H9 (cell line): Measurements from ENCODE around the gene RRBP1. TPM values are rescaled to one million over a fixed set of nuclear protein-coding genes. Genes with fewer than 3 reads are reported as not detected.

Source experiments
- DNase-seq: peaks from one replicate; pipeline ENCODE4 v3.0.0-alpha.2; 2017
- H2AFZ ChIP-seq: one replicate; pipeline ENCODE4 v1.6.1; 2013; ENCODE audit warnings: mild to moderate bottlenecking, low read length, control low read depth, moderate library complexity
- H2AK5ac ChIP-seq: 2 replicates; pipeline ENCODE4 v1.6.1; 2013; ENCODE audit warnings: low read length, control low read depth, mixed read lengths; ENCODE audit not compliant: insufficient read length
- H2BK120ac ChIP-seq: one replicate; pipeline ENCODE4 v1.6.1; 2013; ENCODE audit warnings: low read depth, mild to moderate bottlenecking, low read length, control low read depth, inconsistent platforms; ENCODE audit not compliant: poor library complexity, severe bottlenecking
- H2BK12ac ChIP-seq: 2 replicates; pipeline ENCODE4 v1.6.1; 2013; ENCODE audit warnings: low read length, control low read depth, mixed read lengths, low read depth; ENCODE audit not compliant: insufficient read length
- H2BK15ac ChIP-seq: 2 replicates; pipeline ENCODE4 v1.6.1; 2013; ENCODE audit warnings: low read depth, low read length, control low read depth
- H2BK20ac ChIP-seq: one replicate; pipeline ENCODE4 v1.6.1; 2013; ENCODE audit warnings: low read depth, mild to moderate bottlenecking, low read length, control low read depth, inconsistent platforms; ENCODE audit not compliant: poor library complexity, severe bottlenecking
- H2BK5ac ChIP-seq: 2 replicates; pipeline ENCODE4 v1.6.1; 2013; ENCODE audit warnings: low read length, control low read depth, mixed read lengths; ENCODE audit not compliant: insufficient read length
- H3K14ac ChIP-seq: 2 replicates; pipeline ENCODE4 v1.6.1; 2013; ENCODE audit warnings: low read length, control low read depth; ENCODE audit not compliant: insufficient read depth
- H3K18ac ChIP-seq: 2 replicates; pipeline ENCODE4 v1.6.1; 2013; ENCODE audit warnings: low read depth, mild to moderate bottlenecking, mixed read lengths, low read length, control low read depth; ENCODE audit not compliant: insufficient read length
- H3K23ac ChIP-seq: 2 replicates; pipeline ENCODE4 v1.6.1; 2013; ENCODE audit warnings: low read length, control low read depth, mixed read lengths, low read depth; ENCODE audit not compliant: insufficient read length
- H3K23me2 ChIP-seq: 2 replicates; pipeline ENCODE4 v1.6.1; 2013; ENCODE audit warnings: low read depth, mild to moderate bottlenecking, mixed read lengths, low read length, control low read depth; ENCODE audit not compliant: insufficient read length, poor library complexity, severe bottlenecking
- H3K27ac ChIP-seq: 2 replicates; pipeline ENCODE4 v1.5.1; 2013; ENCODE audit warnings: low read length, control low read depth, mixed read lengths, low read depth; ENCODE audit not compliant: insufficient read length
- H3K27me3 ChIP-seq: 2 replicates; pipeline ENCODE4 v1.6.1; 2013; ENCODE audit warnings: low read length, control low read depth, inconsistent platforms; ENCODE audit not compliant: insufficient read depth
- H3K4ac ChIP-seq: 2 replicates; pipeline ENCODE4 v1.6.1; 2013; ENCODE audit warnings: low read depth, mild to moderate bottlenecking, control low read depth, inconsistent platforms, low read length, moderate library complexity
- H3K4me1 ChIP-seq: 2 replicates; pipeline ENCODE4 v1.6.1; 2013; ENCODE audit warnings: low read length, control low read depth, inconsistent platforms; ENCODE audit not compliant: insufficient read depth
- H3K4me2 ChIP-seq: 2 replicates; pipeline ENCODE4 v1.6.1; 2013; ENCODE audit warnings: low read length, control low read depth, mixed read lengths; ENCODE audit not compliant: insufficient read length, insufficient read depth
- H3K56ac ChIP-seq: 2 replicates; pipeline ENCODE4 v1.6.1; 2013; ENCODE audit warnings: low read depth, mild to moderate bottlenecking, mixed read lengths, low read length, control low read depth; ENCODE audit not compliant: insufficient read length
- H3K79me1 ChIP-seq: 2 replicates; pipeline ENCODE4 v1.6.1; 2013; ENCODE audit warnings: low read depth, mild to moderate bottlenecking, moderate library complexity, low read length, control low read depth, inconsistent platforms; ENCODE audit not compliant: insufficient read depth, poor library complexity, severe bottlenecking
- H3K79me2 ChIP-seq: 2 replicates; pipeline ENCODE4 v1.6.1; 2013; ENCODE audit warnings: low read length, control low read depth, inconsistent platforms; ENCODE audit not compliant: insufficient read depth
- H3K9ac ChIP-seq: 2 replicates; pipeline ENCODE4 v1.6.1; 2013; ENCODE audit warnings: low read length, control low read depth, mixed read lengths; ENCODE audit not compliant: insufficient read length; ENCODE audit errors: extremely low read depth
- H3K9me3 ChIP-seq: one replicate; pipeline ENCODE4 v1.6.1; 2013; ENCODE audit warnings: low read depth, low read length, inconsistent platforms; ENCODE audit not compliant: control insufficient read depth
- H3T11ph ChIP-seq: one replicate; pipeline ENCODE4 v1.6.1; 2013; ENCODE audit warnings: mild to moderate bottlenecking, low read length, control low read depth, inconsistent platforms
- H4K20me1 ChIP-seq: one replicate; pipeline ENCODE4 v1.6.1; 2013; ENCODE audit not compliant: control insufficient read depth, insufficient read length, insufficient read depth
- H4K5ac ChIP-seq: 2 replicates; pipeline ENCODE4 v1.6.1; 2013; ENCODE audit warnings: low read depth, mild to moderate bottlenecking, mixed read lengths, low read length, control low read depth; ENCODE audit not compliant: insufficient read length
- H4K8ac ChIP-seq: replicated peaks from 2 replicates; pipeline ENCODE4 v1.6.1; 2013; ENCODE audit warnings: low read length, control low read depth, mixed read lengths, low read depth; ENCODE audit not compliant: insufficient read length
- H4K91ac ChIP-seq: 2 replicates; pipeline ENCODE4 v1.6.1; 2013; ENCODE audit warnings: low read depth, mild to moderate bottlenecking, moderate library complexity, mixed read lengths, low read length, control low read depth; ENCODE audit not compliant: insufficient read length
- H3K27ac Mint-ChIP-seq, 3 experiments: 2 replicates in 2 of 3; 3 replicates in 1 of 3; pipeline ENCODE4 v1.8.0; 2020 to 2021; ENCODE audit warnings: mixed read lengths in 3 of 3, mild to moderate bottlenecking in 1 of 3, moderate library complexity in 1 of 3
- H3K27me3 Mint-ChIP-seq: 2 replicates; pipeline ENCODE4 v1.8.0; 2021; ENCODE audit warnings: low read depth, mild to moderate bottlenecking, moderate library complexity, mixed read lengths
- H3K36me3 Mint-ChIP-seq, 3 experiments: 2 replicates in 2 of 3; 3 replicates in 1 of 3; pipeline ENCODE4 v1.8.0; 2020 to 2021; ENCODE audit warnings: low read depth in 3 of 3, mixed read lengths in 3 of 3; ENCODE audit not compliant: insufficient read depth in 1 of 3
- H3K4me1 Mint-ChIP-seq, 2 experiments: 2 replicates each; pipeline ENCODE4 v1.8.0; 2020; ENCODE audit warnings: mixed read lengths in 2 of 2
- H3K4me3 Mint-ChIP-seq, 2 experiments: 2 replicates in 1 of 2; 3 replicates in 1 of 2; pipeline ENCODE4 v1.8.0; 2020 to 2021; ENCODE audit warnings: mild to moderate bottlenecking in 2 of 2, mixed read lengths in 2 of 2, moderate library complexity in 1 of 2
- H3K9me3 Mint-ChIP-seq, 2 experiments: 2 replicates in 1 of 2; 3 replicates in 1 of 2; pipeline ENCODE4 v1.8.0; 2020; ENCODE audit warnings: mild to moderate bottlenecking in 2 of 2, mixed read lengths in 2 of 2, moderate library complexity in 1 of 2
- CTCF ChIP-seq: fragments of 200-600 bp; sonication (generic); conservative IDR thresholded peaks from 3 replicates; pipeline ENCODE4 v1.8.0; 2021; ENCODE audit warnings: antibody characterized with exemption, mild to moderate bottlenecking
- WGBS: extraction: QIAGEN DNeasy Blood & Tissue Kit; methylation state at CpG from one replicate; pipeline ENCODE4 v1.1.7; 2013; ENCODE audit warnings: missing lambda C conversion rate, low lambda C conversion rate, mixed read lengths; ENCODE audit not compliant: insufficient read length; ENCODE audit errors: extremely low coverage; 5-methylcytosine and 5-hydroxymethylcytosine counted together
- total RNA-seq: library from RNA; stranded (reverse); gene quantifications from 2 replicates; pipeline ENCODE4 v1.2.1, GENCODE V29; 2021

The RRBP1 gene
- total RNA-seq, 1 experiment from 2014 or later, result 97.8 TPM

GRCh38 chr20:17651129-17651759, 30.8 kb downstream of the RRBP1 start:
- Mint-ChIP-seq H3K27me3 (no peaks in the 10 kb centered on the region), H3K27ac (peak overlapping the region; percentile 15 to 90 (median 15); a peak in 4 of 7 replicates), H3K4me1 (peaks cover 49 to 58% of the 10 kb centered on the region in 2 experiments), H3K9me3 (no peaks in the 10 kb centered on the region), H3K36me3 (peaks cover 8 to 14% (median 11%) of the 10 kb centered on the region in 3 experiments; a peak in 5 of 7 replicates), H3K4me3 (no peak overlapping the region)
- Histone ChIP-seq H2BK5ac (no peak overlapping the region), H2BK15ac (no peak overlapping the region), H3K4me2 (no peak overlapping the region), H3T11ph (no peak overlapping the region), H3K79me2 (peaks cover 29% of the 10 kb centered on the region; the same call in 1 of the 2 replicates), H2BK12ac (no peak overlapping the region), H4K91ac (no peak overlapping the region), H4K5ac (no peak overlapping the region), H3K9me3 (no peaks in the 10 kb centered on the region), H3K4me1 (no peaks in the 10 kb centered on the region; the same call in 1 of the 2 replicates), H3K14ac (no peak overlapping the region), H2BK20ac (no peak overlapping the region), H4K8ac (no peak overlapping the region), H3K23me2 (no peaks in the 10 kb centered on the region), H3K56ac (no peak overlapping the region), H3K4ac (no peak overlapping the region), H3K9ac (no peak overlapping the region), H3K18ac (no peak overlapping the region), H3K23ac (no peak overlapping the region), H3K27me3 (no peaks in the 10 kb centered on the region), H2BK120ac (no peak overlapping the region), H3K79me1 (peaks cover 10% of the 10 kb centered on the region), H4K20me1 (no peaks in the 10 kb centered on the region), H2AK5ac (no peak overlapping the region), H2AFZ (no peak overlapping the region), H3K27ac (no peak overlapping the region)
- no peak for DNase-seq
- no CpG with 5 or more reads among the region's 11 CpGs for WGBS
- no peak for TF ChIP-seq CTCF
